Fibroblast of mammary gland (primary cell): ENCODE results near the gene FYTTD1.

Source experiments
- DNase-seq: peaks from one replicate; pipeline ENCODE4 v3.0.0-alpha.2; 2010; ENCODE audit warnings: low read depth
- H3K4me3 ChIP-seq: 2 replicates; pipeline ENCODE4 v1.5.1; 2011; ENCODE audit warnings: low read depth, mild to moderate bottlenecking, low read length, moderate library complexity; ENCODE audit not compliant: control insufficient read depth
- TF ChIP-seq, protein P1 (sequence below): conservative IDR thresholded peaks from 2 replicates; pipeline ENCODE4 v1.5.1; 2011; ENCODE audit warnings: low read depth, low read length, inconsistent platforms; ENCODE audit not compliant: control insufficient read depth, insufficient read depth

The FYTTD1 gene

GRCh38 chr3:197830967-197831313 lies 81.3 kb downstream of the FYTTD1 start:
- TF ChIP-seq, protein P1, sequence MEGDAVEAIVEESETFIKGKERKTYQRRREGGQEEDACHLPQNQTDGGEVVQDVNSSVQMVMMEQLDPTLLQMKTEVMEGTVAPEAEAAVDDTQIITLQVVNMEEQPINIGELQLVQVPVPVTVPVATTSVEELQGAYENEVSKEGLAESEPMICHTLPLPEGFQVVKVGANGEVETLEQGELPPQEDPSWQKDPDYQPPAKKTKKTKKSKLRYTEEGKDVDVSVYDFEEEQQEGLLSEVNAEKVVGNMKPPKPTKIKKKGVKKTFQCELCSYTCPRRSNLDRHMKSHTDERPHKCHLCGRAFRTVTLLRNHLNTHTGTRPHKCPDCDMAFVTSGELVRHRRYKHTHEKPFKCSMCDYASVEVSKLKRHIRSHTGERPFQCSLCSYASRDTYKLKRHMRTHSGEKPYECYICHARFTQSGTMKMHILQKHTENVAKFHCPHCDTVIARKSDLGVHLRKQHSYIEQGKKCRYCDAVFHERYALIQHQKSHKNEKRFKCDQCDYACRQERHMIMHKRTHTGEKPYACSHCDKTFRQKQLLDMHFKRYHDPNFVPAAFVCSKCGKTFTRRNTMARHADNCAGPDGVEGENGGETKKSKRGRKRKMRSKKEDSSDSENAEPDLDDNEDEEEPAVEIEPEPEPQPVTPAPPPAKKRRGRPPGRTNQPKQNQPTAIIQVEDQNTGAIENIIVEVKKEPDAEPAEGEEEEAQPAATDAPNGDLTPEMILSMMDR: no peak
- DNase-seq: no peak
- H3K4me3 ChIP-seq: no peak overlapping the region

DNA sequence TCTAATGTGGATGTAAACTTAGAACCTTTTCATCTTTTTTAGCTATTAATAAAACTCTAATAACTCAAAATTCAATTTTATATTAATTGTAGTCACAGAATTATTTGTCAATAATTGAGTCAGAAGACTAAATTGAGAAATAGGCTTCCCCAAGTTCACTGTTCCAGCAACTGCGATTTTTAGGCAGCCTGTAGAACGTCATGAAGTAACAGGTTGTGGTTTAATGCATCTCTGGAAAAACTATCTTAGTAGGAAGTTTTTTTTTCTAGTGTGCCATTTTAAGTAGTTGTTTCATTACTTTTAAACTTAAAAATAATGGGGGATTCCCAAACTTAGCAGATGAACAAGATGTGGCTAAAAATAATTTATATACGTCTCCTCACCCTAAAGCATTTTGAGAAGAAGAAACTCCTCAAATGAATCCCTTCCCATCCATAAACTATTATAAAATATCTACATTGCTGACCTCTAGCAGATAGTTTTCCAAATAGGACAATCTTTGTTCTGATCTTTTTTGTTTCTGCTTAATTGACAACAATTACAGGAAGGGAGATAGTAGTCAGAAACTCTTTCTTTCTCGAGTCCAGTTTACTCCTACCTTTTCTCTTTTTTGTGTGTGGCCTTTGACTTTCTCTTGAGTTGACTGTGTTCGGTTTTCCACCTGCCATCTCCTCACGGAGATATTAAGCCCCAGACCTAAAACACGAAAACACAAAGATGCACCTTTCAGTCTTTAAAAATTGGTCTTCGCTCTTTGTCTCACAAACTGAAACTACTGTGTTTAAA lies 84.4 kb downstream of the FYTTD1 start:
- TF ChIP-seq, protein P1: no peak
- DNase-seq: no peak
- H3K4me3 ChIP-seq: no peak overlapping the region

- no peak overlapping the region for H3K4me3 ChIP-seq
- TF ChIP-seq, protein P1: no peak
- DNase-seq: no peak
These were observed 85.8 kb downstream of the FYTTD1 start for GRCh38 chr3:197835509-197835908.

- H3K4me3 ChIP-seq: no peak overlapping the region
- TF ChIP-seq, protein P1: no peak
- no peak for DNase-seq
These were observed 86.6 kb downstream of the FYTTD1 start for GRCh38 chr3:197836244-197836643.
